K562 (cell line): Measurements from ENCODE around the gene FRMD4A. TPM values are rescaled to one million over a fixed set of nuclear protein-coding genes. Genes with fewer than 3 reads are reported as not detected.

ENCODE experiments used
- ATAC-seq: fragments of 200-7000 bp; cut with Tn5 transposase; 3 replicates; pipeline ENCODE4 v1.9.1; 2020; ENCODE audit warnings: moderate library complexity
- BruUV-seq: library from RNA; stranded (reverse); fragments of 400-500 nt; replicated peaks from 2 replicates; lab custom pipeline; 2021; lab: Mats Ljungman, UMichigan
- CTCF ChIA-PET: fragments of 300-600 bp; formaldehyde crosslinking; extraction: SDS; loops from one replicate; lab custom pipeline; 2021; ENCODE audit warnings: low intra/inter-chr PET ratio; lab: Yijun Ruan, JAX
- POLR2A ChIA-PET: fragments of 300-600, 350-650 bp; sonication (Branson Sonifier 250); formaldehyde crosslinking; extraction: SDS; loops from one replicate; lab custom pipeline; 2021; ENCODE audit warnings: antibody characterized with exemption, inconsistent platforms; lab: Yijun Ruan, JAX
- DNase-seq, 4 experiments: peaks; one replicate each; pipeline versions ENCODE4 v3.0.0 to v3.0.0-alpha.2; 2011 to 2018; ENCODE audit warnings: low spot score in 3 of 4, mixed read lengths in 3 of 4; ENCODE audit errors: extremely low read depth in 1 of 4
- FAIRE-seq: peaks from 2 replicates; lab custom pipeline; 2011; peaks lifted over from hg19 to GRCh38; lab: Jason Lieb, UNC
- H2AFZ ChIP-seq: 2 replicates; pipeline ENCODE4 v1.6.0; 2011; ENCODE audit warnings: low read depth, low read length, control low read depth, inconsistent platforms
- H3K27ac ChIP-seq: fragments of 200-600 bp; 3 replicates; pipeline ENCODE4 v1.8.0; 2011; ENCODE audit warnings: low read depth, mild to moderate bottlenecking, control low read depth, inconsistent platforms, low read length, moderate library complexity, mixed read lengths; ENCODE audit errors: extremely low read depth
- H3K27me3 ChIP-seq, 2 experiments: fragments of 300-600 bp in 1 of 2; 2 replicates in 1 of 2; 3 replicates in 1 of 2; pipeline versions ENCODE4 v1.6.0 to v1.8.0; 2011; ENCODE audit warnings: inconsistent platforms in 2 of 2, low read length in 2 of 2, mild to moderate bottlenecking in 1 of 2, mixed read lengths in 1 of 2, moderate library complexity in 1 of 2; ENCODE audit not compliant: control insufficient read depth in 2 of 2, insufficient read depth in 2 of 2
- H3K36me3 ChIP-seq: fragments of 300-600 bp; 3 replicates; pipeline ENCODE4 v1.8.0; 2011; ENCODE audit warnings: mild to moderate bottlenecking, low read length, inconsistent platforms; ENCODE audit not compliant: control insufficient read depth, insufficient read depth
- H3K4me1 ChIP-seq, 2 experiments: fragments of 200-600 bp in 1 of 2; replicated peaks in 1 of 2; 2 replicates in 1 of 2; 3 replicates in 1 of 2; pipeline versions ENCODE4 v1.5.1 to v1.8.0; 2011; ENCODE audit warnings: inconsistent platforms in 2 of 2, low read length in 2 of 2, mild to moderate bottlenecking in 1 of 2, mixed read lengths in 1 of 2, moderate library complexity in 1 of 2; ENCODE audit not compliant: control insufficient read depth in 2 of 2, insufficient read depth in 2 of 2
- H3K4me2 ChIP-seq: 2 replicates; pipeline ENCODE4 v1.6.1; 2011; ENCODE audit warnings: low read length, control low read depth, inconsistent platforms, mixed read lengths; ENCODE audit not compliant: insufficient read depth
- H3K4me3 ChIP-seq: fragments of 200-600 bp; sonication (generic), shearing (Covaris generic); 2 replicates; pipeline ENCODE4 v1.5.1; 2016; ENCODE audit warnings: control low read depth, inconsistent platforms
- H3K79me2 ChIP-seq: fragments of 200-600 bp; 3 replicates; pipeline ENCODE4 v1.8.0; 2011; ENCODE audit warnings: low read length, inconsistent platforms; ENCODE audit not compliant: control insufficient read depth, insufficient read depth
- H3K9ac ChIP-seq, 2 experiments: 2 replicates each; pipeline versions ENCODE4 v1.6.0 to v1.6.1; 2011; ENCODE audit warnings: low read depth in 2 of 2, low read length in 2 of 2, control low read depth in 1 of 2, inconsistent platforms in 1 of 2, mild to moderate bottlenecking in 1 of 2, mixed read lengths in 1 of 2; ENCODE audit not compliant: insufficient read depth in 1 of 2
- H3K9me1 ChIP-seq: one replicate; pipeline ENCODE4 v1.6.0; 2011; ENCODE audit warnings: inconsistent platforms, mild to moderate bottlenecking, low read length, moderate library complexity; ENCODE audit not compliant: control insufficient read depth, insufficient read depth
- H3K9me3 ChIP-seq: replicated peaks from 2 replicates; pipeline ENCODE4 v1.5.1; 2011; ENCODE audit warnings: low read depth, low read length, inconsistent platforms; ENCODE audit not compliant: control insufficient read depth, insufficient read depth
- H4K20me1 ChIP-seq: replicated peaks from 2 replicates; pipeline ENCODE4 v1.6.1; 2011; ENCODE audit warnings: low read length, inconsistent platforms, mixed read lengths; ENCODE audit not compliant: control insufficient read depth, insufficient read depth
- ARID3A ChIP-seq: IDR thresholded peaks from 2 replicates; pipeline ENCODE4 v1.6.1; 2012; ENCODE audit warnings: low read depth, low read length, improper control_type of control experiment, borderline replicate concordance
- ATF3 ChIP-seq, 2 experiments: fragments of 450-650 bp in 1 of 2; sonication (generic) in 1 of 2; formaldehyde crosslinking in 1 of 2; IDR thresholded peaks in 1 of 2; conservative IDR thresholded peaks in 1 of 2; 2 replicates each; pipeline versions ENCODE4 v1.6.1 to v1.8.1; 2016 to 2023; ENCODE audit warnings: mild to moderate bottlenecking in 2 of 2, moderate library complexity in 2 of 2, inconsistent platforms in 1 of 2, missing genetic modification reagents in 1 of 2
- BCOR ChIP-seq: fragments of 450-650 bp; IDR thresholded peaks from 2 replicates; pipeline ENCODE4 v1.6.1; 2016
- CEBPG ChIP-seq, 3 experiments: fragments of 200-800 bp in 1 of 3; sonication (Bioruptor generic) in 1 of 3; sonication (generic) in 1 of 3; formaldehyde crosslinking in 1 of 3; IDR thresholded peaks in 2 of 3; conservative IDR thresholded peaks in 1 of 3; 2 replicates each; pipeline versions ENCODE4 v1.6.1 to v1.8.0; 2016 to 2022; ENCODE audit warnings: missing compliant biosample characterization in 2 of 3, missing genetic modification characterization in 2 of 3, mild to moderate bottlenecking in 1 of 3, missing genetic modification reagents in 1 of 3
- ELF2 ChIP-seq: fragments of 250-450 bp; sonication (Bioruptor Pico); IDR thresholded peaks from 2 replicates; pipeline ENCODE4 v1.5.0; 2021; ENCODE audit warnings: mild to moderate bottlenecking
- HNRNPL ChIP-seq: fragments of 200-400 bp; formaldehyde crosslinking; IDR thresholded peaks from 2 replicates; pipeline ENCODE4 v1.6.1; 2017; ENCODE audit warnings: low read depth, mild to moderate bottlenecking, low read length
- KDM1A ChIP-seq, 2 experiments: fragments of 450-650 bp; IDR thresholded peaks; 2 replicates each; pipeline ENCODE4 v1.6.1; 2016; ENCODE audit warnings: mild to moderate bottlenecking in 2 of 2
- MCM3 ChIP-seq: fragments of 450-650 bp; IDR thresholded peaks from 2 replicates; pipeline ENCODE4 v1.6.1; 2016
- NR1H2 ChIP-seq: sonication (generic); formaldehyde crosslinking; IDR thresholded peaks from 2 replicates; pipeline ENCODE4 v1.4.0; 2020; ENCODE audit warnings: mild to moderate bottlenecking, missing genetic modification reagents
- PURB ChIP-seq: sonication (generic); formaldehyde crosslinking; IDR thresholded peaks from 2 replicates; pipeline ENCODE4 v1.9.0; 2021; ENCODE audit warnings: low read depth, mild to moderate bottlenecking, missing genetic modification reagents
- RCOR1 ChIP-seq, 2 experiments: IDR thresholded peaks; 2 replicates each; pipeline ENCODE4 v1.6.1; 2012; ENCODE audit warnings: low read depth in 2 of 2, low read length in 2 of 2, borderline replicate concordance in 1 of 2, improper control_type of control experiment in 1 of 2
- ZNF134 ChIP-seq: fragments of 250-450 bp; sonication (Bioruptor Pico); conservative IDR thresholded peaks from 2 replicates; pipeline ENCODE4 v1.4.0; 2020
- ZNF586 ChIP-seq: fragments of 450-650 bp; formaldehyde crosslinking; conservative IDR thresholded peaks from 2 replicates; pipeline ENCODE4 v1.4.0; 2020; ENCODE audit warnings: mild to moderate bottlenecking, moderate library complexity
- ZNF699 ChIP-seq: fragments of 250-450 bp; sonication (Bioruptor Pico); IDR thresholded peaks from 2 replicates; pipeline ENCODE4 v1.8.0; 2021; ENCODE audit warnings: mild to moderate bottlenecking, moderate library complexity; ENCODE audit not compliant: insufficient replicate concordance
- ZNF76 ChIP-seq: fragments of 250-450 bp; sonication (Bioruptor Pico); IDR thresholded peaks from 2 replicates; pipeline ENCODE4 v1.4.0; 2020; ENCODE audit warnings: mild to moderate bottlenecking, moderate library complexity, borderline replicate concordance
- WGBS: fragments of 100-300 bp; shearing (Covaris generic); methylation state at CpG from one replicate; pipeline ENCODE4 v1.1.6; 2016; ENCODE audit warnings: low coverage, mixed read lengths; ENCODE audit not compliant: insufficient coverage; ENCODE audit errors: missing lambda C conversion rate; 5-methylcytosine and 5-hydroxymethylcytosine counted together
- in situ Hi-C: fragments of 300-500 bp; cut with MboI; formaldehyde crosslinking; loops from 4 replicates; pipeline ENCODE4 v1.15.0; 2018; ENCODE audit warnings: inconsistent platforms, mixed read lengths
- intact Hi-C: fragments of 100-400 bp; cut with micrococcal nuclease; formaldehyde crosslinking; loops from 2 replicates; pipeline ENCODE4 v1.14.2; 2022
- polyA plus RNA-seq, 8 experiments: library from polyadenylated mRNA; depleted of rRNA in 4 of 8; stranded (reverse) in 5 of 8; unstranded in 3 of 8; fragments of >200 nt; fragmentation: Nextera tagmentation in 2 of 8; fragmentation: Illumina TruSeq in 1 of 8; extraction: Ambion mirVana in 2 of 8; extraction: Trizol in 1 of 8; gene quantifications; 2 replicates each; pipeline versions ENCODE4 v1.2.1 to v1.2.3, GENCODE V29; 2011 to 2014; ENCODE audit warnings: inconsistent platforms in 1 of 8, missing spikeins in 1 of 8
- total RNA-seq, 7 experiments: library from RNA; depleted of rRNA in 6 of 7; stranded (reverse); fragments of >200 nt in 6 of 7; fragmentation: Illumina TruSeq in 2 of 7; extraction: Trizol in 2 of 7; gene quantifications; 2 replicates each; pipeline versions ENCODE4 v1.2.1 to v1.2.3, GENCODE V29; 2011 to 2021; ENCODE audit warnings: low replicate concordance in 1 of 7

Gene FRMD4A
- total and polyA plus RNA-seq, 9 of the 15 experiments (the other 6 are each of a cell fraction or from before 2014, with no cell fraction given), result 0.80 to 5.2 (median 3.0) TPM

GRCh38 chr10:14040787-14041631 is 289.7 kb downstream of the FRMD4A start (continued):
- no peak for TF ChIP-seq ZNF76 (CRISPR knock-in tag)

- FAIRE-seq (no peak), DNase-seq (no peak), ATAC-seq (peak; percentile 73)
- Histone ChIP-seq H3K4me2 (no peak overlapping the region; the same call in 1 of the 2 replicates), H3K4me3 (no peak overlapping the region), H3K36me3 (no peaks in the 10 kb centered on the region), H3K9me1 (no peaks in the 10 kb centered on the region), H2AFZ (no peak overlapping the region), H3K27ac (no peak overlapping the region), H4K20me1 (no peaks in the 10 kb centered on the region), H3K27me3 (peaks cover 6 to 10% of the 10 kb centered on the region in 2 experiments; a peak in 4 of 5 replicates), H3K9ac (no peak overlapping the region), H3K9me3 (no peaks in the 10 kb centered on the region), H3K4me1 (no peaks in the 10 kb centered on the region), H3K79me2 (no peaks in the 10 kb centered on the region)
- CTCF ChIA-PET, result no interaction called here
- intact Hi-C loops, result loop anchor here (10.0 kb wide), 1 partner anchor 145 kb away; no protein-coding TSS in a partner anchor
- in situ Hi-C loops, result no loop called here
- 2% methylated on average over 4 of the region's 4 CpGs for WGBS
- POLR2A ChIA-PET, result interaction anchor here (2.0 kb wide), 1 partner anchor 8 kb away, joined by 5 read pairs; no protein-coding TSS in a partner anchor
- no TSS peak for BruUV-seq
- TF ChIP-seq ZNF134 (CRISPR knock-in tag) (no peak), NR1H2 (CRISPR knock-in tag) (no peak), KDM1A (IDR thresholded peaks at IDR 0.05) (peak in 1 of 2 experiments; percentile 33; a peak in 1 of 4 replicates), HNRNPL (no peak), BCOR (peak; percentile 64; the same call in 1 of the 2 replicates), ELF2 (no peak), PURB (CRISPR knock-in tag) (no peak), ATF3 (IDR thresholded peaks at IDR 0.05) (peak; percentile 83), ATF3 (CRISPR knock-in tag; conservative IDR thresholded peaks at IDR 0.05) (no peak), ZNF699 (CRISPR knock-in tag) (no peak), ZNF586 (CRISPR knock-in tag) (no peak), ARID3A (no peak), RCOR1 (IDR thresholded peaks at IDR 0.05; ENCODE audit: borderline replicate concordance in 1 of 2, low read depth in 2 of 2, low read length in 2 of 2) (0 out of 4 replicates have a peak, but pooled peaks of 1 of the 2 experiments have one; percentile 3), CEBPG (CRISPR knock-in tag; IDR thresholded peaks at IDR 0.05) (no peak), CEBPG (tag; conservative IDR thresholded peaks at IDR 0.05 in 1 of 2, IDR thresholded peaks at IDR 0.05 in 1 of 2) (peak; percentile 75 to 84), MCM3 (no peak)
Observed at GRCh38 chr10:14039968-14040668, 290.6 kb downstream of the FRMD4A start.
